GM19193 (cell line): ENCODE measurements around the gene ACP2.

ENCODE experiments used
- POLR2A ChIP-seq: IDR thresholded peaks from 4 replicates; pipeline ENCODE4 v1.6.1; 2011; ENCODE audit not compliant: insufficient read depth, insufficient read length; ENCODE audit errors: extremely low read depth

ACP2 gene

DNA sequence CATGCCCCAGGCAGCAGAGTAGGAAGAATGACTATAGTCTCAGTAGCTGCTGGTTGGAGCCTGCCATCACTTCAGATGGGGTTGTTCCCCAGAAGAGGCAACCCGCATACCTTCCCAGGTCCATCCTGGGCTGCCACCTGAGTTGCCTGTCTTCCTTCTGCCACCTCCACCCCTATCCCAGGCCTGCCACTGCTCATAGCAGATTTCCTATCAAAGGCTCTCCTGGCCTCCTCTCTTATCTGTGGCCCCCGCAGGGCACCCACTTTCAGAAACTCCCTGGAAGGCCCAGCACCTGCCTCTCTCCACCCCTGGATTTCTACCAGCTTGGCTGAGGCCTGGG lies 8.5 kb upstream of the ACP2 start:
- no peak for TF ChIP-seq POLR2A

DNA sequence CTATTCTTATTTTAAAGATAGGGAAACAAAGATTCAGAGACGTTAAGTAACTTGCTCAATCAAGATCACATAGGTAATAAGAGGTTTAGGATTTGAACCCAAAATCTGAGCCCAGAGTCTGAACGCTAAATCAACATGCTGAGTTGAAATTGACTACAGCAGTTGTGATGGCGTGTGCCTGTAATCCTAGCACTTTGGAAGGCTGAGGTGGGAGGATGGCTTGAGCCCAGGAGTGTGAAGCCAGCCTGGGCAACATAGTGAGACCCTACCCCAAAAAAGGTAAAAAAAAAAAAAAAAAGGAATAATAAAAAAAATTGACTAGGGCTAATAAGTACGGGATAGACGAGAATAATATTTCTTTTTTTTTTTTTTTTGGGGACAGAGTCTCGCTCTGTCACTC lies 7.8 kb upstream of the ACP2 start:
- TF ChIP-seq POLR2A = no peak

DNA sequence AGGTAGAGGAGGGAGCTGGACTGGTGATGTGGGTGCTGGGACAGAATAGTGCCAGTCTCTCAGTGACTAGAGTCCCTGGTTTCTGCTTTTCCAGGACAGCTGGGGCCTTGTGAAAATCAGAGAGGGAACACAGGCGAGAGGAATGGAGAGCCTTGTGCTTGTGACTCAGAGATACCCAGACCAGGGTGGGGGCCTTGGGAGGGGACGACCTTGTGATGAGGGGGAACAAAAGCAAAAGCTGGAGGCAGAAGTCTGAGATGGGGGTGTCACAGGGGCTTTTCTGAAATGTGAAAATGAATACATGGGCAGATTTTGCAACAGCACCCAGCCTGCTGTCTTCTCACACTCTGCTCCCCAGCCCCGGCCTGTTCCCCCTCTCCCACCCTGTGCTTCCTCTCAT lies 5.8 kb upstream of the ACP2 start:
- no peak for TF ChIP-seq POLR2A

DNA sequence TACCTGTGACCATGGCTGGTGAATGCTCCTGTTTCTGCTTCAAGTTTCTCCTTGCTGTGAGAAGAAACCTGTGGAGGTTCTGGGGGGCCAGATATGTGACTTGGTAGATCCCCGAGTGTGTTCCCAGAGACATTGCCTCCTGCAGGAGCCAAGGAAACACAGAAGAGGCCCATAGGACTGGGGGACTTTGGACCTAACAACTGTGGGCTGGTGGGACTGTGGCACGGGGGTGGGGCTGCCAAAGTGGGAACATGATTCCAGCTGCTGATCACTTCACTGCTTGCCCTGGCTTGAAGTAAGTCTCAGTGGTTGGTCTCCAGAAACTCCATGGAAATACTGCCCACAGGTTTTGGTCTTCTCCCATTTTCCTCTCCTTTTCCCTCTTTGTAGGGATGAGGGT lies 5.0 kb upstream of the ACP2 start:
- no peak for TF ChIP-seq POLR2A

- TF ChIP-seq POLR2A = no peak
Measured at GRCh38 chr11:47251751-47252150, 3.1 kb upstream of the ACP2 start.

DNA sequence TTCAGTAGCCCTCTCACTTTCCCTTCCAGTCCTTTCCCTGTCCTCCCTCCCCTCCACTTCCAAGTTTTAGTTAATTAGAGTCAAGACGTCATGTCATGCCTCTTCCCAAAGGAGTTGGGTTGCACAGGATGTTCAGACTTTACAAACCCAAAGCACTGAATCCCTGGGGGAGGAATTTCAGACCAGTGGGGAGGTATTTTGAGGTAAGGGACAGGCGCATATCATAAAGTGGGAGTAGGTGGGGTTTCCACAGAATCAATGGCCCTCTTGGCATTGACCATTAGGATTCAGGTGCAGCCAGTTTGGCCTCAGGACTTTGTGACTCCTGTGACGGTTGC lies 733 bp upstream of the ACP2 start:
- no peak for TF ChIP-seq POLR2A

DNA sequence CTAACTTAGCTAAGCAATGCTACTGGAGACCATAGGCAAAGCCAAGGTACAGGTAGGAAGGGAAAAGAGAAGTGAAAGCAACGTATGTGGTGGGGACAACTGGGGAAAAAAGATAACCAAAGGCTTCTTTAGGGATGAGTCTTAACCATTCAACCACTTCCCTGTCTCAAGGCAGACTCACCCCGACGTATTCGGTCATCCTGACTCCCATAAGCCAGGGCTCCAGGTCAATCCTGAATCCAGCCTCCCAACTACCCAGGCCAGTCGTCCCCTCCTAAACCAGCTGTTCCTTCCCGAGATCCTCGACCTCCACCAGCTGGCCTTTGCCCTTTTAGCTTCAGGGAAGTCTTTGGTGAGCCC lies 330 bp downstream of the ACP2 start:
- TF ChIP-seq POLR2A = no peak

DNA sequence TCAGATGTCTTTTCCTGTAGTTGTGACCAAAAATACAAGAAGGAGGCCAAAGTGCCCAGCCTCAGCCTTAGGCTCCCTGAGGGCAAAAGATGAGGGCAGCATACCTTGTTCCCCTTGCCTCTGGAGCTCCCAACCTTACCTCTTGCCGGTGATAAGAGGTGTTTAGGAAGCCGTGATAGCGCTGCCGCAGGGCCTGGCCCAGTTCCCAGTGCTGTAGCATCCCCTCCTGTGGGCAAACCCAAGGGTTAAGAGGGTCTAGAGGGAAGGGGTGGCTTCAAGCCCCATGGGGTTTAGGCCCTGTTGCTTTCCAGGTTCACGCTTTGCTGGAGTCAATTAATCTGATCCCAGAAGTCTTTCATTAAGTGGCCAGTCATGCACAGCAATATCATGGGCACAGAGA lies 1.1 kb downstream of the ACP2 start:
- no peak for TF ChIP-seq POLR2A

- no peak for TF ChIP-seq POLR2A
Measured at GRCh38 chr11:47245611-47246357, 2.8 kb downstream of the ACP2 start.

DNA sequence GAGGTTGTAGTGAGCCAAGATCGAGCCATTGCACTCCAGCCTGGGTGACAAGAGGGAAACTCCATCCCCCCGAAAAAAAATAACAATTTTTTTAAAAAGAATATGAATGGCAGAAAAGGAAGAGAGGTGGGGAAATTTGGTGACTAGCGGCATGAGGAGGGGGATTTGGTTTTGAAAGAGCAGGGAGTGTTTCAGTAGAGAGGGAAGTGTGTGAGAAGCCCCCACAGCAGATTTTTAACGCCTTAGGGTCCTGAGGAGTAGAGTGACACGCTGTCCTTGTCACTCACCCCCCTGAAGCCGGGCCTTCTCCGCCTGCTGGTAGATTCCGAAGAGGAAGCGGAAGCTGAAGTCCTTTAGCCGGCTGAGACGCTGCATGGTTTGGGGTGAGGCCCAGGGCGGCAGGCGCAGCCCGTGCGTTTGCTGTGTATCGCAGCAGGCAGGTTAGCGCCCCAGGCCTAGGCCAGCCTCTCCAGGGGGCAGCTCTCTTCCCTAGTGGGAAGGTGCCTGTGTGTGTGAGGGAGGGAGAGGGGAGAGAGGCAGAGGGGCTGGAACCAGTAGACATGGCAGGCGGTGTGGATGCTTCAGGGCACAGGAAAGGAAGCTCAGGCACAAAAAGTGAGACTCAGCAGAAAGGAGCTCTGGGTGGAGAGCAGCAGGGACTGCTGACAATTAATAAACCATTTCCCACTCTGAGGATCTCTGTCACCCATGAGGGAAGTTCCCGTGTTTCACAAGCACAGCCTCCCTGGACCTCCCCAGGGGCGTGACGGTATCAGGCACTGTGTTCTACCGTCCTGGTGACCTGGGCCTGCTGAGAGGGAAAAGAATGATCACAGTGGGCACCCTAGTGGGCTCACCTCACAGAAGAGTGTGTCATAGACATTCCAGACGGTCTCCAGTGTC lies 3.9 kb downstream of the ACP2 start:
- no peak for TF ChIP-seq POLR2A

DNA sequence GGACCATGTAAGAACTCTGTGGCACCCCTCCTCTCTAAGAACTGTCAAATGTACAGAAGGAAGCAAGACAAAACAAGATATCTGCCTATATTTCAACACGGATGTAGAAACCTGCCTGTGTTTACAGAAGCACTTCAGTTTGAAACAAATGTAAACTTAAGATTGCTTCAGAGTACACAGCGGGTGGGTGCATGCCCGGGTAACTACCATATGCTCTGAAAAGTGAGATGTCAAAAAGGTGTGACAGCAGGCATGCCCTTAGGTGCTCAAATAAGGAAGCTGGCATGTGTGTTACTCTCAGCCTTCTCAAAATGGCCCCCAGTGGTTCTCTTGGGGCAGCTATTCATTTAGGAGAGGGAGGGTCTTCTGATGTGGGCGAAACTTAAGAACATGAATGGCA lies 5.2 kb downstream of the ACP2 start:
- no peak for TF ChIP-seq POLR2A

DNA sequence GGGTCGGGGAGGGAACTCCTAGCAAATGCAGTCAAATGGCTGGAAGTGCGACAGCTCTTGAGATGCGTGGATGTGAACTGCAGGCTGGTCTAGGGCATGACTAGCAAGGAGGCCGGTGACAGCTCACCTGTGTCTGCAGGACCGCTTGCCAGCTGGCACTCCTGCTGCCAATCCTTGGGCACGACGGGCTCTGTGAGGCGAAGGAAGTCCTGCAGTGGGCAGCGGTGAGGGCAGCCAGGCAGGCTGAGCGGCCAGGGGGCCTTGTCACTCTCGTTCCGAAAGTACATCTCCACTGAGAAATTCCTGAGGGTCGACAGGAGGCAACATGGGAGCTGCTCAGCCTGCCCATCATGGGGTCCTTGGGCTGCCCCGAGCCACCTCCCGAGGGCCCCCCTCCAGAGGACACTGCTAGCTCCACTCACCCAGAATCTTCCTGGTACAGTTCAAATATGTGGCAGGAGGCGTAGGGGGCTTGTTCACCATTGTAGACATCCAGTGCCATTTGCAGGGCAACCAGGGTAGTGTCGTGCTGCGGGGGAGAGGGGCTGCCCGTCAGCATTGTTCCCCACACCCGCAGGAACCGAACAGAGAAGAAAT lies 5.9 kb downstream of the ACP2 start:
- peak; percentile 18 for TF ChIP-seq POLR2A

DNA sequence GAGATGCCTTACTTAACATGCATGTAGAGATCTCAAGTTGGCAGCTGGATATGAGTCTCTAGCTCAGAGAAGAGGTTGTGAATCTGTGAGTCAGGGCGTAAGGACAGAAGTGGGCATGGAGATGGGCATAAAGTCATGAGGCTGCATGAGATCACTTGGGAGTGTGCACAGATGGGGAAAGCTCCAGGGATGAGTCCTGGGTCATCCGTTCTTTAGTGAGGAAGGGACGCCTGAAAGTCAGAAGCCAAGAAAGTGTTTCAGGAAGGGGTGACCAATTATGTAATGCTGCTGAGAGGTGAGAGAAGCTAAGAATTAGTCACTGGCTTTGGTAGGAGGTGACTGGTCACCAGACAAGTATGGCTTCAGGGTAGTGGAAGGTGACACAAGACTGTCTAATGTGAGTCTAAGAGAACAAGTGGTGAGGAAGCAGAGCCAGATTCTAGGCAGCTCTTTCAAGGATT lies 6.7 kb downstream of the ACP2 start:
- TF ChIP-seq POLR2A = peak; percentile 27

DNA sequence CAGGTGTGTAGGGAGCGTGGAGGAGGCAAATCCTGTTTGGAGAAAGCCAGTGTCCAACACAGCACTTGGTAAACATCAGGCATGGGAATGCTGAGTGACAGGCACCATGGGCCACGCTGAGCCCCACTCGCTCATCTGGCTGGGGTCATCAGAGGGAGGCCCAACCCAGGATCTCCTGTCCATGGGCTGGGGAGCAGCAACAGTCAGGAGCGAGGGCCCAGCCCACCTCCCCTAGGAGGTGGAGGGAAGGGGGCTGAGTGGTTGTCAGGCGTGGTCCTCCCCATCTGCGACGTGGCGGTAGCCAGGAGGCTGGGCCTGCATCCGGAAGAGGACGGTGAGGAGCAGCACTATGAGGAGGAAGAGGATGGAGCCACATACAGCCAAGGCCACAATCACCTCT lies 8.8 kb downstream of the ACP2 start:
- no peak for TF ChIP-seq POLR2A

GRCh38 chr11:47236482-47236881 lies 12.1 kb downstream of the ACP2 start:
- no peak for TF ChIP-seq POLR2A

- TF ChIP-seq POLR2A = no peak
Measured at GRCh38 chr11:47235163-47235562, 13.5 kb downstream of the ACP2 start.

DNA sequence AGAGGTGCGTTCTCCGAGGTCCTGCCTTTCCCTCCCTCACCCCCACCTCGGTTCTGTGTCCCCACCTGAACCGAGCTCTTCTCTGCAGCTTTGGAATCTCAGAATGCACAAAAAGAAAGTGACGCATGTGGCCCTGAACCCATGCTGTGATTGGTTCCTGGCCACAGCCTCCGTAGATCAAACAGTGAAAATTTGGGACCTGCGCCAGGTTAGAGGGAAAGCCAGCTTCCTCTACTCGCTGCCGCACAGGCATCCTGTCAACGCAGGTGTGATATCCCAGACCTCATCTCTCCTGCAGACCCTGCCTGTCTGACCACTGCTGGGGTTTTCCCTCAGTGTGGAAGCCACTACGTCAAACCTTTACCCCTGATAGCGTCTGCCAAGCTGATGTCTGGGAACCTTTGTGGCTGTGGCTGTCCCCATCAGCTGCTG lies 13.9 kb downstream of the ACP2 start:
- no peak for TF ChIP-seq POLR2A
